MM.1S (cell line): ENCODE results near the gene SYT13.

Experiments
- EZH2 ChIP-seq: fragments of 300-600 bp; sonication (generic); optimal IDR thresholded peaks from 2 replicates; pipeline ENCODE3; 2017; ENCODE audit warnings: low read depth, mild to moderate bottlenecking, antibody characterized with exemption, low read length, mixed read lengths
- TF ChIP-seq, protein P1 (sequence below): fragments of 300-600 bp; sonication (generic); IDR thresholded peaks from 2 replicates; pipeline ENCODE4 v1.5.1; 2016; ENCODE audit warnings: antibody characterized with exemption, low read length, mixed read lengths

DNA sequence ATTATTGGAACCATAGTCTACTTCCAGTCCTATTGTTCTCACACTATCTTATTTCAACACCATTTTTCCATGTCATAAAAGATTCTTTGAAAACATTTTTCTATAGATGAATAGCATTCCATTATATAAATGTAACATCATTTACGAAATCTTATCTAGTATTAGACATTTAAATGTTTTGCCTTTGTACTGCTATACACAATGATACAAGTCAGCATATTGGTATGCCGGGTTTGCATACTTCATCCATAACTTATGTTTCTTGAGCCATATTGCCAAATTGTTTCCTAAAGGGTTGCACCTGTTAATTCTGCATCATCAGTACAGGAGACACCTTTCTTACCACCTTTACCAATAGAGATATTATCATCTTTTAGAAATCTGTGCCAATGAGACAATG, 68.2 kb downstream of the SYT13 start:
- TF ChIP-seq, protein P1, sequence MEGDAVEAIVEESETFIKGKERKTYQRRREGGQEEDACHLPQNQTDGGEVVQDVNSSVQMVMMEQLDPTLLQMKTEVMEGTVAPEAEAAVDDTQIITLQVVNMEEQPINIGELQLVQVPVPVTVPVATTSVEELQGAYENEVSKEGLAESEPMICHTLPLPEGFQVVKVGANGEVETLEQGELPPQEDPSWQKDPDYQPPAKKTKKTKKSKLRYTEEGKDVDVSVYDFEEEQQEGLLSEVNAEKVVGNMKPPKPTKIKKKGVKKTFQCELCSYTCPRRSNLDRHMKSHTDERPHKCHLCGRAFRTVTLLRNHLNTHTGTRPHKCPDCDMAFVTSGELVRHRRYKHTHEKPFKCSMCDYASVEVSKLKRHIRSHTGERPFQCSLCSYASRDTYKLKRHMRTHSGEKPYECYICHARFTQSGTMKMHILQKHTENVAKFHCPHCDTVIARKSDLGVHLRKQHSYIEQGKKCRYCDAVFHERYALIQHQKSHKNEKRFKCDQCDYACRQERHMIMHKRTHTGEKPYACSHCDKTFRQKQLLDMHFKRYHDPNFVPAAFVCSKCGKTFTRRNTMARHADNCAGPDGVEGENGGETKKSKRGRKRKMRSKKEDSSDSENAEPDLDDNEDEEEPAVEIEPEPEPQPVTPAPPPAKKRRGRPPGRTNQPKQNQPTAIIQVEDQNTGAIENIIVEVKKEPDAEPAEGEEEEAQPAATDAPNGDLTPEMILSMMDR: no peak
- no peak for TF ChIP-seq EZH2
